ENCODE results near the gene KCNQ5.
A peak's percentile ranks its signal among the peaks of the same experiment; 100 is the strongest.
"Not testable (repeated sequence)": the region's sequence is repeated elsewhere in the genome, so short reads cannot be mapped to it uniquely, and the experiment has no call there.

KCNQ5 gene

DNA sequence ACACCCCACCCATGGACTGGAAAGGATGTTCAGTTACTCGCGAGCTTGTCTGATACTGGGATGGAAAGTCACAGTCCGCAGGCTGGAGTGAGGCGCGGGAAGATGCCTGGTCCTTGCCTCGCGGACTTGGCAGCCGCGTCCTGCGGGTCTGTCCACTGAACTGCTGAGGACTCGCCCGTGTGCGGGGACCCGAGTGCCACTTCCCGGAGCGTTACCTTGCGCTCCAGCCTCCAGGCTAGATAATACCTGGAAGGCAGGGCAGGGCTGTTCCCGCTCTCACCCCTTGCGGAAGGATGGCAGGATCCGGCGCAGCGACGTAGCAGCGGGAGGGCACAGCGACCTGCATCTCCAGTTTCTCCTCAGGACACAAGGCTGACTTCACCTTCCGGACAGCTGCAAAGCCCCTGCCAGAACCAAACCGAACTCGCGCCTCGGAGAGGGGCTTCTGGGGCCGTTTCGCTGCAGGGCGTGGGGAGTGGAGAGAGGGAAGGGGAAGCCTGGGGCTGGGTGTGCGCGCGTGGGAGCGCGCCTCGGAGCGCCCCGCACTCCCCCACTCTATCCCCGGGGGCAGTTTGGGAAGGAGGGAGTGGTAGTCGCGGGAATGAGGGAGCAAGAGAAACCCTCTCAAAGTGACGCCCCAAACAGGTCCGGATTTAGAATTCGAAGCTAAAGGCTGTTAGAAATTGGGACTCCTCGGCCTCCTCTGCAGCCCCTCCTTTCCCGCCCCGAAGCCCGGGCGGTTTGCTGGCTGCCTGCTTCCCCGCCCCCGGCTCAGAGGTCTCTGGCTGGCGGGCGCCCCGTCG is at the start of gene KCNQ5:
KCNQ5 (plus strand) TSS at position 774 of the 803 bp plus-strand sequence.
- no peak for DNase-seq (ENCODE audit: low spot score)

DNA sequence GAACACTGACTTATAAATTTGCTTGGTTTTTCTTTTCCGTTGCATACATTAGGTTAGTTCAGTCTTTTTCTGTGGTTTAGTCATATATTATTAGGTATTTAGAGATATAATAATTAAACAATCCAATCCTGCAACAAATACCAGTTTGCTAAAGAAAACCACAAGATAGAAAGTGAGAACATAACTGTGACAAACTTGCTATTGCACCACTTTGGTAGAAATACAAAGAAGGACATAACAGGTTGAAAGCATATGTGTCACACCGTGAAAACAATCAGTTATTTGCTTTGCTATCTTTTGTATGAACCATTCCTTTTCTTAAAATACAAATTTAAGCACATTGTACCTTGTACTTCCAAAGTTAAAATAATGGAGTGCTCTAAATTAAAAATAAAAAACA is 42.0 kb upstream of the KCNQ5 start:
- DNase-seq (ENCODE audit: low spot score) = no peak

DNA sequence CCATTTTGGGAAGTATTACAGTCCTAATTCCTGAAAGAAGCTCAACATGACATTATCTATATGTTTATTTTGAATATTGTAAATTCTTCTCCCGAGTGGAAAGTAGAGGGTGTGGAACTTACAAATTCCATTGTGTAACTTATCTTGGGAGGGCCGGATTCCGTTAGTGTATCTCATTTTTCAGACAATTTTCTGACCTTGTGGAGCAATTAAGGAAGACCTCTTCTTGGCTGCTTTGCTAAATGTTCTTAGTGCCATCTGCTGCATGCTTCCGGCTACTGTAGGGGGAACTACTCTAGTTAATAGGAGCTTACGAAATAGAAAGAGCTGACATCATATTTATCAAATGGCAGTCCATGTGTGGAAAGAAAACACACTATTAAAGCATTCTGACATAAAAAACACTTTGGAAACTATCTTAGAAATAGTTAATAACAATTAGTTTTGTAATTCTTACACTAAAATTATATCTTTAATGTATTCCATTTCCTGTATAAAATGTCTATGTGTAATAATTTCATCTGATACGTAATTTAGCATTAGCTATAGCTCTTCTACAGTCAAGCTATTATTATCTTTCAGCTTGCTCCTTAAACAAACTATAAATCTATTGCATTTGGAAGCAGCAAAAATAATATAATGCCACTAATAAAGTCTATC is 41.5 kb upstream of the KCNQ5 start:
- peak; percentile 74 for DNase-seq (ENCODE audit: low spot score)

DNA sequence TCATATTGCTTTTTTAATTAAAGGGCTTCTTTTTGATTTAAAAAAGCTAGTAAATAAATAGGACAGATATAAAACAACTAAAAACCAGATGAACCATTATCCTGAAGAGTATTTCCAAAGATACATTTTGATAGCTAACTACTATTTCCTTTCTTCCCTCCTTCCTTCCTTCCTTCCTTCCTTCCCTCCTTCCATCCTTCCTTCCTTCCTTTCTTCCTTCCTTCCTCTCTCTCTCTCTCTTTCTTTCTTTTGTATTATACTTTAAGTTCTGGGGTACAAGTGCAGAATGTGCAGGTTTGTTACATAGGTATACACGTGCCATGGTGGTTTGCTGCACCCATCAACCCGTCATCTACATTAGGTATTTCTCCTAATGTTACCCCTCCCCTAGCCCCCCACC is 40.9 kb upstream of the KCNQ5 start:
- DNase-seq (ENCODE audit: low spot score) = not testable (repeated sequence)

DNA sequence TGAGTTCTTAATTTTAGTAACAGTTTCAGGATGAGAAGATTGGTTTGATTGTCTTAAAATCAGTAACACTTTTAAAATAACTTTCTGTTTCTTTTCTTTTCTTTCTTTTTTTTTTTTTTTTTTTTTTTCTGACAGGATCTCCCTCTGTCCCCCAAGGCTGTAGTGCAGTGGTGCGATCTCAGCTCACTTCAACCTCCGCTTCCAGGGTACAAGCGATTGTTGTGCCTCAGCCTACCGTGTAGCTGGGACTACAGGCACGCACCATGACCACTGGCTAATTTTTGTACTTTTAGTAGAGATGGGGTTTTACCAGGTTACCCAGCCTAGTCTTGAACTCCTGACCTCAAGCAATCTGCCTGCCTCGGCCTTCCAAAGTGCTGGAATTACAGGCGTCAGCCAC is 33.7 kb upstream of the KCNQ5 start:
- no peak for DNase-seq (ENCODE audit: low spot score)

DNA sequence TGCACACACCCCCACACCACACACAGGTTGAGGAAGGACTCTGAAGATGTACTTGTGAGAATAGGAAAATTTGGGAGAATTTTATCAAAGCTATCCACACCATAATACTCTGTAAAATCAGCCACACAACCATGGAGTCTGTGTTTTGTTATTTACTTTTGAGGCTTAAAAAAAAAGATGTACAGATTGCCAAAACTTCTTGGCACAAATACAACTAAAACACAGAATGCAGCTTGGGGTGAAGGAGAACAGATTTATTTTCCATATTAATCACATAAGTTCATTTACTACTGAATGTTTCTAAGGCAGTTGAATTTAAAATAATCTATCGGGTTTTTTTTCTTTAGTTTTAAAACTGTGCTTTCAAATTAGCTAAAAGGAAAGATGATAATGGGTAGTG is 32.8 kb upstream of the KCNQ5 start:
- no peak for DNase-seq (ENCODE audit: low spot score)

DNA sequence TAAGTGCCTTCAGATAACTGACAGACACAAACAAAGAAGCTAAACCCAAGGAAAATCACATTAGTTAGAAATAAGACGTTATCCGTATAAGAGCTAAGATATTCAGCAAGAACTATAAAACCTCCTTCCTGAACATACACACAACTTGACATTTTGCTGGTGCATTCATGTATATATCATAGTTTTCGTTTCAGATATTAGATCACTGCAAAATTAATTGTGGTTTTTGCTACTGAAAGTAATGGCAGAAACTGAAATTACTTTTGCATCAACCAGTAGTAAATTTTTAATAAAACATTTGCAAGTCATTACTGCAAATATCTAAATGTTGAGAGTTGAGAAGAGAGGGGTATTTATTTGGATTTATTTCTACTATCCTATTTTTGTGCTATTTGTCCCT is 26.1 kb upstream of the KCNQ5 start:
- no peak for DNase-seq (ENCODE audit: low spot score)

DNA sequence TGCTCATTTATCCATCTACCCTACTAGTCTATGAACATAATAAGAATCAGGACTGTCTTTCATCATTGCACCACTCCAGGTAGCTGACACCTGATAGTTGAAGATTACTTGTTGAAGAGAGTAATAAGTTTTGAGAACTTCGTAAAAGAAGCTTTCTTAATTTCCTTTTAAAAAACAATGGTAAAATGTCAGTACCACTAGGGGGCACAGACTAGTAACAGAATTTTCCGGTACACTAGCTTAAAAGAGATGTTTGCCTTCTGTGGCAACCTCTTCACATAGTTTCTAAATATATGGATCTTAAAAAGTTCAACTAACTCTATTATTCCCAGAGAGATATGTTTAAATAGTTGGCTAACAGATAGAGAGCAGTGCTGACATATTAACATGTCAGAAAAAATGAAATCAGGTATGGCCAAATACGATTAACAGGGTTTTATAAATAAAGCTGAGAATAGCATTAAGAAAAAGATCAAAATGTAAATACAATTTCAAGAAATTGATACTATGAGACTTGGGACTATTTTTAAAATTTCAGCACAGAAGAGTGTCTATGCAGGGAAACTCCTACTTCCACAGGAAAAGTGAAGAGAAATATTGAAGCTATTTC is 5.4 kb upstream of the KCNQ5 start:
- DNase-seq (ENCODE audit: low spot score) = peak; percentile 52

DNA sequence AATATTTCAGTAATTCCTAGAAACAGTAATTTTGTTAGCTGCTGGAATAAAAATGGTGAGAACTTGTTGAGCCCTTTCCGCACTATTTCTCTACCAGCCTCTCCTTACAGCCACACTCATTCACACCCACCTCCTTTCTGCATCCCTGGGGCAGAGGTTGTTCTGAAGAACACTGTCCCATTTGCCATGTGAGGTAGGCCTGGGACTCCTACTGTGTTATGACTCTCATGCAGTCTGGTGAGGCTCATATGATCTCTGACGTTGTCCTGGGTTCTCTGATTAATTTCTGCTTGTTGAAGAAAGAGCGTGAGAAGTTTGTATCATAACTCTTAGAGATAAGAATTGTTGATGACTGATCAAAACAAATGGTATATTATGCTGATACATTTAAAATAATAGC is 4.1 kb upstream of the KCNQ5 start:
- DNase-seq (ENCODE audit: low spot score) = no peak

DNA sequence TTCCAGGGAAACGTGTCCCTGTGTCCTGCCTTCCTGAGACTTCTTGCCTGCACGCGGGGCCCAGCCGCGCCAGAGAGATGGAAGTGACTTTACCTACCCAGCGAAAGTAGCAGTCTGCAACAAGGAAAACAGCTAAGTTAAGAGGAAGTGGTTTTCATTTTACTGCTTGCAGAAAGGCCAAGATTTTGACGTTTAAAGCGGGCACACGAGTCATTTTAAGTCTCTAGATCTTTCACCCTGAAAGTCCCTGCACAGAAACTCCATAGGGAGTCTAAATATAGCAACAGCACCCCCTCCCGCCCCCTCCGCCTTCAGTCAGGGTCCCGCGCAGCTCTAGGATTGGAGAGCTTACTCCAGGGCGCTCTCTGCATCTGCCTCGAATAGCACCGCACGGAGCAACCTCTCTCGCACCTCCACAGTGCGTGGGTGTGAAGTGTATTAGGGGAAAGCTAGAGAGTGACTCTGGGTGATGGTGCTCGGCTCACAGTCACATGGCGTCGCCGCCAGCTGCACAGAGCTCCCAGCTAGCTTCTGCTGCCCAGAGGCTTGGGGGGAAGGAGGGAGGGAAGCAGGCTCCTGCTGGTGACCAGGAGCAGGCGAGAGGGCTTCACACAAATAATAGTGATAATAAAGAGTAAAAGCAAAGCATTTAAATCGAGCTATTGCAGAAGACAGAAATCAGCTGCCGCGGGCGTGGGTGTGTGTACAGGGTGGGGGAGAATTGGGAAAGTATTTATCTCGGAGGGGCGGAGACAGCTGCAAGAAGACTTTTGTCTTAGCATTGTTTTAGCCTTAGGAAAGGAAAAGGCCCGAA is 1.8 kb upstream of the KCNQ5 start:
- DNase-seq (ENCODE audit: low spot score) = no peak

DNA sequence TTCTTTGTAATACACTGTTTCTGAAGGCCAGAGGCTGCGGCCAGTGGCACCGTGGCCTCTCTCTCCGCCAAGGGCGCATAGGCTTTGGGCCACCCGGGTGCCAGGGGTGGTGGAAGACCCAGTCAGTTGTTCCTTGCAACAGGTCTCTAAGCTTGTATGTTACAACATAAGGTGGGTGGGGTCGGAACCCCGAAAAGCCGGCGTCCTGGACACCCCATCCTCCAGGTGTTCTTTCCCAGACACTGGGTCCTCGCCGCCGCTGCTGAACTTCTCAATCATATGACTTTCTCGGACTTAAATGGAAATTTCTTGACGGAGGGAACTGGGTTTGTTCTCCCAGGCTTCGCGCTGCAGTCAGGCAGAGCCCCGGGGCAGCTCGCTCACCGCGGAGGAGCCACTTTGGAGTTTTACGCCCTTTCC is 983 bp upstream of the KCNQ5 start:
- DNase-seq (ENCODE audit: low spot score) = no peak

DNA sequence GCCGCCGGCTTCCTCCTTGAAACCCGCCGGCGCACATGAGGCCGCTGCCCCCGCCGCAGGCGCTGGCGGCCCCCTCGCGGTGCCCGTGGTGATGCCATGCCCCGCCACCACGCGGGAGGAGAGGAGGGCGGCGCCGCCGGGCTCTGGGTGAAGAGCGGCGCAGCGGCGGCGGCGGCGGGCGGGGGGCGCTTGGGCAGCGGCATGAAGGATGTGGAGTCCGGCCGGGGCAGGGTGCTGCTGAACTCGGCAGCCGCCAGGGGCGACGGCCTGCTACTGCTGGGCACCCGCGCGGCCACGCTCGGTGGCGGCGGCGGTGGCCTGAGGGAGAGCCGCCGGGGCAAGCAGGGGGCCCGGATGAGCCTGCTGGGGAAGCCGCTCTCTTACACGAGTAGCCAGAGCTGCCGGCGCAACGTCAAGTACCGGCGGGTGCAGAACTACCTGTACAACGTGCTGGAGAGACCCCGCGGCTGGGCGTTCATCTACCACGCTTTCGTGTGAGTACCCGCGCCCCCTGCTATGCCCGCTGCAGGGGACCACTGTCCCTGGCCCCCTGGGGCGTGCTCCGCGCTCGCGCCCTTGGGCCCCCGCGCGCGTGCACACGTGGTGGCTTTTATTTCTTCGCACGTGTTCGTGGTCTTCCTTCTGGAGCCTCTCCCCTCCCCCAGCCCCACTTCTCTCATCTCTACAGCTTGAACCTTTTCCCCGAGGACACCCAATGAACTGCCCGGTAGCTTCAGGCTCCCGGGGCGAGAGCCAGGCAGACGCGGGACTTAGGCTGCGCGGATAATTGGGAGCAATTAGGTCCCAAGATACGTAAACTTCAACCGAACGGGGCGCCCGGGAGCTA is 453 bp downstream of the KCNQ5 start:
- no peak for DNase-seq (ENCODE audit: low spot score)

DNA sequence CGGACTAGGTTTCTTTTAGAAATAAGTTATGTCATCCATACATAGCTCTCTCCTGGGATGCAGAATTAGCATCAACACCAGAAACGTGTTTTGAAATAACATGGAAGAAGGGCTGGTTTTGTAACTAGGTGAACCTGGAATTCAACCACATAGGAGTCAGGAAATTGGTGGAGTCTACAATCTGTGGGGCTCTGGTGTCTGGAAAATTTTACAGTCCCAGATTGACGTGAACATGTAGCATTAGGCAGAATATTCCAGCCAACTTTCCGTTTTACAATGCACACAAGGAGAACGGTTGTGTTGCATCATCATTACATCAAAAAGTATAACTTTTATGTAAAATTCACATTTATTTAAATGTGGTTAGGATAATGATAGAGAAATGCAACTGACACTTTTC is 1.9 kb downstream of the KCNQ5 start:
- DNase-seq (ENCODE audit: low spot score) = no peak

DNA sequence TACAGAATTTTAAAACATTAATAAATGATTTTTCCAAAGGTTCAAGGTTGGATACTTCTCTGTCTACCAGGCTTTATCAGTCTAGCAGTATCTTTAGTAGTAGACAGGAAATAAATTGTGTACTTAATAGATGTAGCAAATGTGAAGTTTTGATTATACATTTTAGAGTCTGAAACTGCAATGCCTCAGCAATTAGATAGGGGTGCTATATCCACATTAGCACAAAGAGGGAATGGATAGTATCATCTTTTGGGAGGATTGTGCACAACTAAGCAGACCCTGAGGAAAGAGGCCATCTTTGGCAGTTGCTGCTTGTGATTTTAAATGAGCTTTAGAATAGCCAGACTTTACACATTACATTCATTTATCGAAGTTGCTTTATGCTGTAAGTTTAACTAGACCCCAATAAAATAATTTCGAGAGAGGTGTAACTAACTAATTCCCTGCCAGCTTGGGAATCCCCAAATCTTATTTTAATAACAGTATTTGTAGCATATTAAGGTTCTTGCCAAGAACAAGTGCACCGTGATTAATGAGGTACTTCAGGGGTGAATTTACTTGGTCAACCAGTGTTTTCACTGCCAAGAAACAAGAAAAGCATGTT is 2.8 kb downstream of the KCNQ5 start:
- peak; percentile 53 for DNase-seq (ENCODE audit: low spot score)

DNA sequence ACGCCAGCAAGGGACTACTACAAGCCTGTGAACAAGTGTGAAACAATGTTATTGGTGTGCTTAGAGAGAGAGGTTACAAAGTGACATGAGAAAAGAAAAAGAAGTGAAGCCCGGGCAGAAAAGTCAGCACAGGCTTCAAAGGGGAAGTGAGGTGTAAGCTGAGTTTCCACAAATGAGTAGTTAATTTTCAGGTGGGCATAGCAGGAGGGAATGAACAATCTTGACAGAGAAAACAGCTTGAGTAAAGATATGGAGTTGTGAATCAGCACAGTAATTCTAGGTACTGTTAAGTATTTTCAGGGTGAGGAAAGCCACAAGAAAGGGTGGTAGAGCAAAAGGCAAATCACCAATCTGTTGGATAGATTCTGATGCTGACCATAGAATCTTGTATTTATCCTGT is 4.3 kb downstream of the KCNQ5 start:
- DNase-seq (ENCODE audit: low spot score) = no peak

DNA sequence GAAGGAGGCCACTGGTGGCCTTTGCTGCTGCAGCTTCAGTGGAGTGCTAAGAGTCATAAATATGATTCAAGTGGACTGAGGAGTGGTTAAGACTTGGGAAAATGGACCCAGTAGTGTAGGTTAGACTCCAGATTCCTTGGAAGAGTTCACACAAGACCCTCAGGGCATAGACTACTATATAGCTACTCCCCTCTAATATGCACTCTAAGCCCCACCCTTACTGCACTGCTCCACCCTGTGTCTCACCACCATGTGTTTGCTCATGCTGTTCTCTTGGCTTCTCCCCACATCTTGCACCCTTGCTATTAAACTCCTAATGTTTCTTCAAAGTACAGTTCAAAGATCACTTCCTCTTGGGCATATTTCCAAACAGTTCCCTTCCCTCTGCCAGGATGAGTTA is 5.7 kb downstream of the KCNQ5 start:
- no peak for DNase-seq (ENCODE audit: low spot score)

DNA sequence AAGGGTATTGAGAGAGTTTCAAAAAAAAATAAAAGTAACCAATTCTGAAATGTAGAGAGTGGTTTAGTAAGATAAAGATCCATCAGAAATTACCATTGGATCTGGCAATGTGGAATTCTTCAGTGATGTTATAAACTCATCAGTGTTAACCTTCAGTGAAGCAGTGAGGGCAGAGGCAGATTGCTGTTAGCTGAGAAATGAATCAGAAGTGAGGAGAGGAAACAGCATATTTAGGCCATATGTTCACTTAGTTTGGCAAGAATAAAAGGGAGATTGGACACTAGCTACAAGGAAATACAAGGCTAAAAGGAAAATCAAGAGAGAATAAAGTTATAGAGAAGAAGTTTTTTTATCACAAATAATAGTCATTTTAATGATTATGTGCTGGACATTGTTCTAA is 9.6 kb downstream of the KCNQ5 start:
- no peak for DNase-seq (ENCODE audit: low spot score)

DNA sequence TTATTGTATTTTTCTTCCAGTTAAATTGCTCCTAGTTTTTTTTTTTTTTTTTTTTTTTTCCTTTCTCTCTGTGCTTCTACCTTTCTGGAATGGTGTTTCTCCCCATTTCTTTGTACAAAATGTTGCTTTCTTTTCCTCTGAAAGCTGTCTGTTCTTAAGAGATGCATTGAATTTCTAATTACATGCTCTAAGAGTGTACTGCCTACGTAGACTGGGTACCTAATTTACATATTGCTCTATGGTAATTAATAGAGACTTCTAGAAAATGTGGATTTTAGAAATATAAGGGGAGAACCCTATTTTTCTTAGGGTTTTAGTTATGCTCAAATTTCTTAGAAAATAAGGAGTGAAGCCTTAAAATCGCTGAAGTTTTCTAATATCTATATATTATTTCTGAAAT is 13.8 kb downstream of the KCNQ5 start:
- no peak for DNase-seq (ENCODE audit: low spot score)

DNA sequence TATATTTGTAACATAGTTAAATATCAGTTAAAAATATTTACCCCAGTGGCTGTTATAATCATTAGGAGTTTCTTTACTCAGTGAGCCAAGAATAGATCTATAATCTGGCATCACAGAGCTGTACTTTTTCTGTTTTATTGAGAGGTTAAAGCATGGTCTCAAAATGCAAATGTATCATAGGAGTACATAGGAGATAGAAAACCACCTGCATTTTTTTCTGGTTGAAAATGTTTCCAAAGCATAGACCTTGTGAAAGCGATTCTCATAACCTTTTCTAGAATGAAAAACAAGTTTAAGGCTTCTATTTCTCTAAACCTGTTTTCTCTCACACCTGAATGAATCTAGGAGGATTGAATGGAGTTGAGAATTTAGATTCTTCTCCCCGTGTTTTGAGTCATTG is 14.4 kb downstream of the KCNQ5 start:
- DNase-seq (ENCODE audit: low spot score) = no peak

DNA sequence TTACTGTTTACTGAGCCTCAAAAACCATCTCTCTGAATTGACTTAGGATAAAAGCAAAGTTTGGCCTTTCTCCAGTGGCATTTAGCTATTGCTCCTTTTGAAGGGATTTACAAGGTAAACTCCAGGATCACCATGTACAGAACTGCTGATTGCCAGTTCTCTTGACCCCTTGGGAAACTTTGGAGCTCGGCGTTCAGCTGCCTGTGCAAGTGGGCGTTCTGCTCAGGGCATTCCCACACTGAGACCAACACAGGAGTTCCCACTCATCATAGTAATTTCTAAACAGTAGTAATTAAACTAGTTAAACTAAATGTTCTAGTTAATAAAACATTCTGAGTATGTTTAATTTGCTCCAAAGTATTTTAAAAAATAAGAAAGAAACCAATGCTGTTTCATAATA is 14.9 kb downstream of the KCNQ5 start:
- no peak for DNase-seq (ENCODE audit: low spot score)

DNA sequence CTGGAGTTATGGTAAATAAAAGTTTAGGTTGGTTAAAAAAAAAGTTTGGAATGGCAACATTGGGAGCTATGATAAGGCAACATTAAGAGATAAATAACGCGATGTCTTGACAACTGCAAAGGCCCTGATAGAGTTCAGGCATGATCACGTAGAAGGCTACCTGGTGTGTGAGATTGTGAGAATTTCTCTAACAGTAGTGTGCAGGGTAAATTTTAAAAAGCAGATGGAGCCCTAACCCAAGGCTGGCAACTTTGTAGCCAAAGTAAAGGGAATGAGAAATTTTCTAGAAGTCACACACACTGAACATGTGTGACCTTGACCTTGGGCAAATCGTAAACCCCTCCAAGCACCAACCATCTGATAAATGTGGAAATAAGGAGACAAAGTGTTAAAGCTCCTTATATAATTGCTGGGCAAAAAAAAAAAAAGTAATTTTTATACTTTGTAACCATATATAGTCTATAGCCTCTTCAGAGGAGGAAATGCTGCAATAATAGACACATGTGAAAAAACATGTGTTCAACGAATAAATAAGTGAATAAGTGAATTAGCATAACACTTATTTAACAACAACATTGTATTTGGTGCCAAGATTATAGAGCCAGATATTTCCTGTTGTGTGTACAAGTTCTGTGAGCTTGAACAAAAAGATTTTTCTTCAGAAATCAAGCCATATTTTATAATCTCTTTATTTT is 18.2 kb downstream of the KCNQ5 start:
- DNase-seq (ENCODE audit: low spot score) = no peak

Measured in RKO (cell line).